PC-9 (cell line): ENCODE data around the gene DUOXA2. TPM values are rescaled to one million over a fixed set of nuclear protein-coding genes. Genes with fewer than 3 reads are reported as not detected.
A peak's percentile ranks its signal among the peaks of the same experiment; 100 is the strongest.

Source experiments
- BruUV-seq: library from RNA; stranded (reverse); fragments of 400-500 nt; replicated peaks from 2 replicates; lab custom pipeline; 2021; lab: Mats Ljungman, UMichigan
- CTCF ChIA-PET: fragments of 300-600 bp; sonication (Branson Sonifier 250); formaldehyde crosslinking; loops from one replicate; lab custom pipeline; 2022; ENCODE audit warnings: antibody characterized with exemption; lab: Charles Lee
- POLR2A ChIA-PET: fragments of 300-600 bp; sonication (Branson Sonifier 250); formaldehyde crosslinking; loops from one replicate; lab custom pipeline; 2022; ENCODE audit warnings: antibody characterized with exemption; ENCODE audit not compliant: unreplicated experiment; lab: Charles Lee
- DNase-seq, 2 experiments: peaks; one replicate each; pipeline versions ENCODE4 v3.0.0 to v3.0.0-alpha.2; 2015 to 2022; ENCODE audit warnings: mixed read lengths in 1 of 2
- H2AFZ ChIP-seq: fragments of 200-600 bp; sonication (generic); 2 replicates; pipeline ENCODE4 v1.8.1; 2017; ENCODE audit warnings: antibody characterized with exemption
- H3F3A ChIP-seq: fragments of 200-600 bp; sonication (generic); 2 replicates; pipeline ENCODE4 v1.8.1; 2017; ENCODE audit warnings: antibody characterized with exemption, mild to moderate bottlenecking, low read depth; ENCODE audit not compliant: insufficient read depth
- H3K27ac ChIP-seq: fragments of 200-600 bp; sonication (generic); 2 replicates; pipeline ENCODE4 v1.6.1; 2016; ENCODE audit warnings: mixed run types
- H3K27me3 ChIP-seq: fragments of 200-600 bp; sonication (generic); 2 replicates; pipeline ENCODE4 v1.6.1; 2016; ENCODE audit warnings: low read depth, mixed run types; ENCODE audit not compliant: insufficient read depth
- H3K36me3 ChIP-seq: fragments of 200-600 bp; sonication (generic); 2 replicates; pipeline ENCODE4 v1.6.1; 2016; ENCODE audit warnings: low read depth, mixed run types
- H3K4me1 ChIP-seq: fragments of 200-600 bp; sonication (generic); replicated peaks from 2 replicates; pipeline ENCODE4 v1.6.1; 2016; ENCODE audit warnings: mixed run types; ENCODE audit not compliant: insufficient read depth
- H3K4me2 ChIP-seq: fragments of 200-600 bp; sonication (generic); 2 replicates; pipeline ENCODE4 v1.6.1; 2017; ENCODE audit warnings: mixed run types
- H3K4me3 ChIP-seq: fragments of 200-600 bp; sonication (generic); 2 replicates; pipeline ENCODE4 v1.6.1; 2016; ENCODE audit warnings: mixed run types
- H3K79me2 ChIP-seq: fragments of 200-600 bp; sonication (generic); 2 replicates; pipeline ENCODE4 v1.6.1; 2017; ENCODE audit warnings: low read depth, mixed run types
- H3K9me2 ChIP-seq: fragments of 200-600 bp; sonication (generic); 2 replicates; pipeline ENCODE4 v1.8.1; 2017; ENCODE audit warnings: mild to moderate bottlenecking; ENCODE audit not compliant: insufficient read depth
- H3K9me3 ChIP-seq: fragments of 200-600 bp; sonication (generic); 2 replicates; pipeline ENCODE4 v1.8.1; 2016; ENCODE audit warnings: low read depth; ENCODE audit not compliant: insufficient read depth
- H4K20me1 ChIP-seq: fragments of 200-600 bp; sonication (generic); 2 replicates; pipeline ENCODE4 v1.8.1; 2017; ENCODE audit not compliant: insufficient read depth
- EZH2 ChIP-seq: fragments of 200-600 bp; sonication (generic); IDR thresholded peaks from 2 replicates; pipeline ENCODE4 v1.8.0; 2017; ENCODE audit warnings: antibody characterized with exemption, low read depth
- intact Hi-C: fragments of 100-400 bp; cut with micrococcal nuclease; formaldehyde crosslinking; loops from one replicate; pipeline ENCODE4 v1.10.0; 2022; ENCODE audit not compliant: unreplicated experiment
- total RNA-seq: library from RNA; stranded (reverse); gene quantifications from 2 replicates; pipeline ENCODE4 v1.2.3, GENCODE V29; 2021
- TF ChIP-seq, protein P1 (sequence below): fragments of 200-600 bp; sonication (generic); conservative IDR thresholded peaks from 2 replicates; pipeline ENCODE4 v1.6.1; 2017; ENCODE audit warnings: mixed run types, antibody characterized with exemption, mild to moderate bottlenecking, moderate library complexity

The DUOXA2 gene
- total RNA-seq, 1 experiment from 2014 or later: not detected

DNA sequence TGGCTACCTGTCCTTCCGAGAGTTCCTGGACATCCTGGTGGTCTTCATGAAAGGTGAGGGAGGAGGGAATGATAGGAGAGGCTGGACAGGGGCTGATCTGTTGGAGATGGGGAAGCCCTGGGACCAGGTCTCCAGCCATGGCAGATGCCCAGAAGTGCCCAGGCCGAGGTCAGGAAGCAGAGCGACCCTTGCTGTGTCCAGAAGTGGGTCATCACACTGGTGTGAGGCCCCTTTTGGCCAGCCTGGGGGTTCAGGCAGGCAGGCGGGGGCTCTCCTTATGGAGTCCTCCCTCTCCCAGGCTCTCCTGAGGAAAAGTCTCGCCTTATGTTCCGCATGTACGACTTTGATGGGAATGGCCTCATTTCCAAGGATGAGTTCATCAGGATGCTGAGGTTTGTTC lies 33.5 kb downstream of the DUOXA2 start:
- DNase-seq: no peak
- no TSS peak for BruUV-seq
- no peaks in the 10 kb centered on the region for H3K9me2 ChIP-seq
- H3F3A ChIP-seq: peaks cover 4% of the 10 kb centered on the region; the same call in 1 of the 2 replicates
- intact Hi-C loops: no loop called here
- H2AFZ ChIP-seq: no peak overlapping the region
- no peaks in the 10 kb centered on the region for H3K27me3 ChIP-seq
- no peak overlapping the region for H3K4me2 ChIP-seq
- no peaks in the 10 kb centered on the region for H3K36me3 ChIP-seq
- no peak overlapping the region for H3K27ac ChIP-seq
- no peak overlapping the region for H3K4me3 ChIP-seq
- CTCF ChIA-PET: no interaction called here
- no peaks in the 10 kb centered on the region for H3K79me2 ChIP-seq
- TF ChIP-seq, protein P1, sequence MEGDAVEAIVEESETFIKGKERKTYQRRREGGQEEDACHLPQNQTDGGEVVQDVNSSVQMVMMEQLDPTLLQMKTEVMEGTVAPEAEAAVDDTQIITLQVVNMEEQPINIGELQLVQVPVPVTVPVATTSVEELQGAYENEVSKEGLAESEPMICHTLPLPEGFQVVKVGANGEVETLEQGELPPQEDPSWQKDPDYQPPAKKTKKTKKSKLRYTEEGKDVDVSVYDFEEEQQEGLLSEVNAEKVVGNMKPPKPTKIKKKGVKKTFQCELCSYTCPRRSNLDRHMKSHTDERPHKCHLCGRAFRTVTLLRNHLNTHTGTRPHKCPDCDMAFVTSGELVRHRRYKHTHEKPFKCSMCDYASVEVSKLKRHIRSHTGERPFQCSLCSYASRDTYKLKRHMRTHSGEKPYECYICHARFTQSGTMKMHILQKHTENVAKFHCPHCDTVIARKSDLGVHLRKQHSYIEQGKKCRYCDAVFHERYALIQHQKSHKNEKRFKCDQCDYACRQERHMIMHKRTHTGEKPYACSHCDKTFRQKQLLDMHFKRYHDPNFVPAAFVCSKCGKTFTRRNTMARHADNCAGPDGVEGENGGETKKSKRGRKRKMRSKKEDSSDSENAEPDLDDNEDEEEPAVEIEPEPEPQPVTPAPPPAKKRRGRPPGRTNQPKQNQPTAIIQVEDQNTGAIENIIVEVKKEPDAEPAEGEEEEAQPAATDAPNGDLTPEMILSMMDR: no peak
- no peak for TF ChIP-seq EZH2
- no peaks in the 10 kb centered on the region for H3K9me3 ChIP-seq
- no peaks in the 10 kb centered on the region for H4K20me1 ChIP-seq
- H3K4me1 ChIP-seq: peaks cover 15% of the 10 kb centered on the region
- POLR2A ChIA-PET: no interaction called here

DNA sequence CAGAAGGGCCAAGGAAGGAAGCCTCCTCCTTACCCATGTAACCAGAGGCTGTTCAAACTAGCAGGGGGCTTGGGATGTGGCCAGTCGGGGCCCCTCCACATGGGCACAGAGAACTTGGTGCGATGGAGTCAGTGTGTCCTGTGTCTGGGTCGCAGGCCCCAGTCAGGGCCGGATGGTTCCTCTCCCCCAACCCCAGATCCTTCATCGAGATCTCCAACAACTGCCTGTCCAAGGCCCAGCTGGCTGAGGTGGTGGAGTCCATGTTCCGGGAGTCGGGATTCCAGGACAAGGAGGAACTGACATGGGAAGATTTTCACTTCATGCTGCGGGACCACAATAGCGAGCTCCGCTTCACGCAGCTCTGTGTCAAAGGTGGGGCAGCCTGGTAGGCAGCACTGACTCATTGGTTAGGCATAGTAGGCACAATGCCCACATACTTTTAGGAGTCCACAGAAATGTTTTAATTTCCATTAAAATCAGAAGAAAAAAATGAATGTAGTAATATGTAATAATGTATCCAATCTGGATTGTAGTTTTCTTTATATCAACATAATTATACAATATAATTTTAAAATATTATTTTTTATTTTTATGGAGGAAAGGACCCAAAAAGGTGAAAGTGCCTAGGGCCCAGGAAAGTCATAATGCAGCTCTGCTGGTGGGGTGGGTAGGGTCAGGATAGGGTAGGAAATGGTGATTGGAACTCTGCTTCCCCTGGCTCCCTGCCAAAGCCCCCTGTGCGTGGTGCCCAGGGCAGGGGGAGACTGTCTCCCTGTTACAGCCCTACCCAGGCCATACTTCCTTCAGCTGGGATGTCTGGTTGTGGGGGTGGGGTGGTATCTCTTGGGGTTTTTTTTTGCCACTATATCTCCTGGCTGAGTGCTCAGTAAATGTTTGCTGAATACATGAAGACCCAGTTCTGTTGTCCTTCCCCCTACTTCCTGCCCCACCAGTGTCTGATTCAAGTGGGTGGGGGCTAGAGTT lies 34.2 kb downstream of the DUOXA2 start:
- ChIA-PET CTCF (interaction anchor here (0.6 kb wide), 1 partner anchor 13 kb away, joined by 9 read pairs; no protein-coding TSS in a partner anchor), POLR2A (interaction anchor here (0.5 to 0.6 kb wide), 2 partner anchors 70 to 465 kb away, joined by 10 to 11 read pairs; no protein-coding TSS in a partner anchor)
- DNase-seq: peak in 1 of 2 experiments; percentile 21
- H3K4me1 ChIP-seq: peaks cover 15% of the 10 kb centered on the region
- no peaks in the 10 kb centered on the region for H3K9me3 ChIP-seq
- TF ChIP-seq, protein P1: no peak
- TF ChIP-seq EZH2: no peak
- H2AFZ ChIP-seq: no peak overlapping the region
- intact Hi-C loops: no loop called here
- H3K4me2 ChIP-seq: no peak overlapping the region
- H3K27ac ChIP-seq: no peak overlapping the region
- no peaks in the 10 kb centered on the region for H4K20me1 ChIP-seq
- no peak overlapping the region for H3K4me3 ChIP-seq
- H3K36me3 ChIP-seq: no peaks in the 10 kb centered on the region
- H3F3A ChIP-seq: peaks cover 4% of the 10 kb centered on the region; the same call in 1 of the 2 replicates
- BruUV-seq: no TSS peak
- no peaks in the 10 kb centered on the region for H3K79me2 ChIP-seq
- no peaks in the 10 kb centered on the region for H3K27me3 ChIP-seq
- no peaks in the 10 kb centered on the region for H3K9me2 ChIP-seq

DNA sequence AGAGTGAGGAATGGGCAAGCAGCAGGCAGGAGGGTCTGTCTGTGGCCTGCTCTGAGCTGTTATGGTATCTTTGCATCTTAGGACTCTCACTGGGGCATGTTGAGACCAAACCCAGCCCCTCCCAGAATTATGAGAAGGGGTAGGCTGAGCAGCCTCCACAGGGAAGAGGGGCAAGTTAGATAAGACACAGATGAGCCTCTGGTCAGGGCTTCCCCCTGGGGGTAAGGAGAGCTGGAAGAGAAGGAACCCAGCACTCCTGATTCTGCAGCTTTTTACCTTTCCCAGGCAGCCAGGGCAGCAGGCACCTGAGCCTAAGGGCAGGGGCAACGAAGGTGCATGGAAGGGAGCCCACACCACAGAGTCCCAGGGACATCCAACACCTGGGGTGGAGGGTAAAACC lies 34.9 kb downstream of the DUOXA2 start:
- Histone ChIP-seq H3K27me3 (no peaks in the 10 kb centered on the region), H3K4me3 (no peak overlapping the region), H3K79me2 (no peaks in the 10 kb centered on the region), H2AFZ (no peak overlapping the region), H3K9me2 (no peaks in the 10 kb centered on the region), H4K20me1 (no peaks in the 10 kb centered on the region), H3K4me2 (no peak overlapping the region), H3K36me3 (no peaks in the 10 kb centered on the region), H3K27ac (no peak overlapping the region), H3F3A (peaks cover 4% of the 10 kb centered on the region; the same call in 1 of the 2 replicates), H3K4me1 (peaks cover 15% of the 10 kb centered on the region), H3K9me3 (no peaks in the 10 kb centered on the region)
- no peak for TF ChIP-seq EZH2
- TF ChIP-seq, protein P1: no peak
- intact Hi-C loops: no loop called here
- BruUV-seq: no TSS peak
- DNase-seq: no peak
- ChIA-PET POLR2A (interaction anchor here (0.5 kb wide), 1 partner anchor 464 kb away, joined by 11 read pairs; no protein-coding TSS in a partner anchor), CTCF (interaction anchor here (0.6 kb wide), 1 partner anchor 12 kb away, joined by 9 read pairs; no protein-coding TSS in a partner anchor)
